Gastroesophageal sphincter (tissue), 3 donors: Measurements from ENCODE around the gene TLX1.

Experiments used
- POLR2A ChIP-seq, 2 donors: fragments of 450-650 bp; IDR thresholded peaks; one replicate each; pipeline ENCODE4 v1.6.1; 2017; ENCODE audit warnings: antibody characterized with exemption in 2 of 2, mild to moderate bottlenecking in 2 of 2, moderate library complexity in 1 of 2
- POLR2AphosphoS5 ChIP-seq: sonication (generic); formaldehyde crosslinking; IDR thresholded peaks from one replicate; pipeline ENCODE4 v1.6.1; 2017; ENCODE audit warnings: antibody characterized with exemption
- TF ChIP-seq, protein P1 (sequence below), 4 experiments: fragments of 200-600 bp in 2 of 4; fragments of 450-650 bp in 2 of 4; sonication (generic) in 1 of 4; IDR thresholded peaks; one replicate each; pipeline ENCODE4 v1.5.1; 2017 to 2019; ENCODE audit warnings: antibody characterized with exemption in 4 of 4, mild to moderate bottlenecking in 2 of 4, moderate library complexity in 2 of 4

- TF ChIP-seq, protein P1, sequence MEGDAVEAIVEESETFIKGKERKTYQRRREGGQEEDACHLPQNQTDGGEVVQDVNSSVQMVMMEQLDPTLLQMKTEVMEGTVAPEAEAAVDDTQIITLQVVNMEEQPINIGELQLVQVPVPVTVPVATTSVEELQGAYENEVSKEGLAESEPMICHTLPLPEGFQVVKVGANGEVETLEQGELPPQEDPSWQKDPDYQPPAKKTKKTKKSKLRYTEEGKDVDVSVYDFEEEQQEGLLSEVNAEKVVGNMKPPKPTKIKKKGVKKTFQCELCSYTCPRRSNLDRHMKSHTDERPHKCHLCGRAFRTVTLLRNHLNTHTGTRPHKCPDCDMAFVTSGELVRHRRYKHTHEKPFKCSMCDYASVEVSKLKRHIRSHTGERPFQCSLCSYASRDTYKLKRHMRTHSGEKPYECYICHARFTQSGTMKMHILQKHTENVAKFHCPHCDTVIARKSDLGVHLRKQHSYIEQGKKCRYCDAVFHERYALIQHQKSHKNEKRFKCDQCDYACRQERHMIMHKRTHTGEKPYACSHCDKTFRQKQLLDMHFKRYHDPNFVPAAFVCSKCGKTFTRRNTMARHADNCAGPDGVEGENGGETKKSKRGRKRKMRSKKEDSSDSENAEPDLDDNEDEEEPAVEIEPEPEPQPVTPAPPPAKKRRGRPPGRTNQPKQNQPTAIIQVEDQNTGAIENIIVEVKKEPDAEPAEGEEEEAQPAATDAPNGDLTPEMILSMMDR (IDR thresholded peaks at IDR 0.05) = no peak
- TF ChIP-seq POLR2A (IDR thresholded peaks at IDR 0.05) = no peak
- TF ChIP-seq POLR2AphosphoS5 = no peak
These were observed 5.6 kb downstream of the TLX1 start for GRCh38 chr10:101136708-101137121.
